K562 (cell line): ENCODE measurements around the gene GSTA4. TPM values are rescaled to one million over a fixed set of nuclear protein-coding genes. Genes with fewer than 3 reads are reported as not detected.

ENCODE experiments used
- ATF1 ChIP-seq, 2 experiments: fragments of 450-650 bp in 1 of 2; IDR thresholded peaks; 2 replicates each; pipeline ENCODE4 v1.6.1; 2016; ENCODE audit warnings: missing compliant biosample characterization in 1 of 2, missing genetic modification characterization in 1 of 2
- BHLHE40 ChIP-seq: IDR thresholded peaks from 2 replicates; pipeline ENCODE4 v1.6.1; 2011; ENCODE audit warnings: low read length, improper control_type of control experiment
- CHD1 ChIP-seq: fragments of 200-600 bp; sonication (generic); IDR thresholded peaks from one replicate; pipeline ENCODE4 v1.6.1; 2012; ENCODE audit warnings: mild to moderate bottlenecking, moderate library complexity, low read length, inconsistent platforms
- CTCFL ChIP-seq: IDR thresholded peaks from 2 replicates; pipeline ENCODE4 v1.6.1; 2011; ENCODE audit warnings: borderline replicate concordance, low read depth, mild to moderate bottlenecking, moderate library complexity, low read length; ENCODE audit not compliant: insufficient read depth, poor library complexity, severe bottlenecking
- ELF1 ChIP-seq: fragments of 200-800 bp; sonication (Bioruptor generic); IDR thresholded peaks from 2 replicates; pipeline ENCODE4 v1.6.1; 2016; ENCODE audit warnings: missing genetic modification characterization, missing compliant biosample characterization
- FOSL1 ChIP-seq: fragments of 200-800 bp; sonication (Bioruptor generic); conservative IDR thresholded peaks from 2 replicates; pipeline ENCODE4 v1.6.1; 2016; ENCODE audit warnings: missing genetic modification characterization, missing compliant biosample characterization
- HDAC2 ChIP-seq: fragments of 450-650 bp; IDR thresholded peaks from 2 replicates; pipeline ENCODE4 v1.6.1; 2016; ENCODE audit warnings: mild to moderate bottlenecking
- NFE2 ChIP-seq: IDR thresholded peaks from 2 replicates; pipeline ENCODE4 v1.6.1; 2014; ENCODE audit warnings: antibody characterized with exemption, low read depth
- NR2C1 ChIP-seq, 2 experiments: fragments of 450-650 bp; IDR thresholded peaks; 2 replicates each; pipeline ENCODE4 v1.6.1; 2017; ENCODE audit warnings: mild to moderate bottlenecking in 2 of 2, antibody characterized with exemption in 1 of 2, inconsistent platforms in 1 of 2, missing compliant biosample characterization in 1 of 2, missing genetic modification characterization in 1 of 2
- NR2C2 ChIP-seq, 2 experiments: fragments of 200-800 bp in 1 of 2; sonication (Bioruptor generic) in 1 of 2; sonication (generic) in 1 of 2; formaldehyde crosslinking in 1 of 2; IDR thresholded peaks; 2 replicates each; pipeline versions ENCODE4 v1.6.1 to v1.8.0; 2016 to 2022; ENCODE audit warnings: mild to moderate bottlenecking in 1 of 2, missing compliant biosample characterization in 1 of 2, missing genetic modification characterization in 1 of 2, missing genetic modification reagents in 1 of 2
- RCOR1 ChIP-seq, 2 experiments: IDR thresholded peaks; 2 replicates each; pipeline ENCODE4 v1.6.1; 2012; ENCODE audit warnings: low read depth in 2 of 2, low read length in 2 of 2, borderline replicate concordance in 1 of 2, improper control_type of control experiment in 1 of 2
- SMARCA4 ChIP-seq: fragments of 450-650 bp; IDR thresholded peaks from 2 replicates; pipeline ENCODE4 v1.6.1; 2016
- SPI1 ChIP-seq: IDR thresholded peaks from 2 replicates; pipeline ENCODE4 v1.6.1; 2011; ENCODE audit warnings: low read depth, low read length, control low read depth, borderline replicate concordance
- TAL1 ChIP-seq: fragments of 450-650 bp; IDR thresholded peaks from 2 replicates; pipeline ENCODE4 v1.6.1; 2016; ENCODE audit warnings: mild to moderate bottlenecking
- TRIM24 ChIP-seq, 2 experiments: fragments of 450-650 bp; IDR thresholded peaks; 2 replicates each; pipeline ENCODE4 v1.6.1; 2016
- ZNF165 ChIP-seq: fragments of 250-450 bp; sonication (Bioruptor Pico); IDR thresholded peaks from 2 replicates; pipeline ENCODE4 v1.4.0; 2020; ENCODE audit warnings: borderline replicate concordance
- ZNF445 ChIP-seq: fragments of 250-450 bp; sonication (Bioruptor Pico); IDR thresholded peaks from 2 replicates; pipeline ENCODE4 v1.4.0; 2020; ENCODE audit warnings: low read depth, mild to moderate bottlenecking, moderate library complexity
- polyA plus RNA-seq, 8 experiments: library from polyadenylated mRNA; depleted of rRNA in 4 of 8; stranded (reverse) in 5 of 8; unstranded in 3 of 8; fragments of >200 nt; fragmentation: Nextera tagmentation in 2 of 8; fragmentation: Illumina TruSeq in 1 of 8; extraction: Ambion mirVana in 2 of 8; extraction: Trizol in 1 of 8; gene quantifications; 2 replicates each; pipeline versions ENCODE4 v1.2.1 to v1.2.3, GENCODE V29; 2011 to 2014; ENCODE audit warnings: inconsistent platforms in 1 of 8, missing spikeins in 1 of 8
- total RNA-seq, 7 experiments: library from RNA; depleted of rRNA in 6 of 7; stranded (reverse); fragments of >200 nt in 6 of 7; fragmentation: Illumina TruSeq in 2 of 7; extraction: Trizol in 2 of 7; gene quantifications; 2 replicates each; pipeline versions ENCODE4 v1.2.1 to v1.2.3, GENCODE V29; 2011 to 2021; ENCODE audit warnings: low replicate concordance in 1 of 7
- TF ChIP-seq, protein P1 (sequence below): fragments of 250-450 bp; sonication (Bioruptor Pico); IDR thresholded peaks from 2 replicates; pipeline ENCODE4 v1.6.1; 2021; ENCODE audit warnings: mild to moderate bottlenecking
- TF ChIP-seq, protein P2 (sequence below): sonication (generic); formaldehyde crosslinking; IDR thresholded peaks from 2 replicates; pipeline ENCODE4 v1.9.0; 2022; ENCODE audit warnings: mild to moderate bottlenecking, missing genetic modification reagents
- TF ChIP-seq, protein P3 (sequence below), 2 experiments: fragments of 450-650 bp; conservative IDR thresholded peaks; 2 replicates each; pipeline ENCODE4 v1.6.1; 2017; ENCODE audit warnings: mild to moderate bottlenecking in 2 of 2, moderate library complexity in 2 of 2
- TF ChIP-seq, protein P4 (sequence below): fragments of 200-800 bp; sonication (Bioruptor generic); IDR thresholded peaks from 2 replicates; pipeline ENCODE4 v1.6.1; 2017; ENCODE audit warnings: missing genetic modification characterization, missing compliant biosample characterization

Gene GSTA4
- total and polyA plus RNA-seq, 9 of the 15 experiments (the other 6 are each of a cell fraction or from before 2014, with no cell fraction given): 0.89 to 4.0 (median 2.0) TPM

GRCh38 chr6:53020005-53020744 lies 25.1 kb upstream of the GSTA4 start (continued):
- TF ChIP-seq CTCFL: no peak
- TF ChIP-seq NFE2: peak; percentile 16; the same call in 1 of the 2 replicates
- no peak for TF ChIP-seq ZNF165 (CRISPR knock-in tag)
- 0 out of 2 replicates have a peak, but pooled peaks have one; percentile 17 for TF ChIP-seq FOSL1 (tag)
- peak; percentile 73; the same call in 1 of the 2 replicates for TF ChIP-seq SPI1
- TF ChIP-seq CHD1: no peak
- TF ChIP-seq, protein P1, sequence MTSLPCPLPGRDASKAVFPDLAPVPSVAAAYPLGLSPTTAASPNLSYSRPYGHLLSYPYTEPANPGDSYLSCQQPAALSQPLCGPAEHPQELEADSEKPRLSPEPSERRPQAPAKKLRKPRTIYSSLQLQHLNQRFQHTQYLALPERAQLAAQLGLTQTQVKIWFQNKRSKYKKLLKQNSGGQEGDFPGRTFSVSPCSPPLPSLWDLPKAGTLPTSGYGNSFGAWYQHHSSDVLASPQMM (CRISPR knock-in tag): no peak
- no peak for TF ChIP-seq ZNF445 (CRISPR knock-in tag)
- TF ChIP-seq HDAC2: peak; percentile 60; the same call in 1 of the 2 replicates
- TF ChIP-seq ATF1 (CRISPR knock-in tag; IDR thresholded peaks at IDR 0.05): no peak
- peak; percentile 75 for TF ChIP-seq ATF1 (tag; IDR thresholded peaks at IDR 0.05)
- TF ChIP-seq TRIM24 (IDR thresholded peaks at IDR 0.05): peak in 1 of 2 experiments; percentile 29; a peak in 1 of 4 replicates
- TF ChIP-seq BHLHE40: peak; percentile 69
- TF ChIP-seq TAL1: peak; percentile 41; the same call in 1 of the 2 replicates
- TF ChIP-seq, protein P2, sequence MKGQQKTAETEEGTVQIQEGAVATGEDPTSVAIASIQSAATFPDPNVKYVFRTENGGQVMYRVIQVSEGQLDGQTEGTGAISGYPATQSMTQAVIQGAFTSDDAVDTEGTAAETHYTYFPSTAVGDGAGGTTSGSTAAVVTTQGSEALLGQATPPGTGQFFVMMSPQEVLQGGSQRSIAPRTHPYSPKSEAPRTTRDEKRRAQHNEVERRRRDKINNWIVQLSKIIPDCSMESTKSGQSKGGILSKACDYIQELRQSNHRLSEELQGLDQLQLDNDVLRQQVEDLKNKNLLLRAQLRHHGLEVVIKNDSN: no peak
- TF ChIP-seq, protein P3, sequence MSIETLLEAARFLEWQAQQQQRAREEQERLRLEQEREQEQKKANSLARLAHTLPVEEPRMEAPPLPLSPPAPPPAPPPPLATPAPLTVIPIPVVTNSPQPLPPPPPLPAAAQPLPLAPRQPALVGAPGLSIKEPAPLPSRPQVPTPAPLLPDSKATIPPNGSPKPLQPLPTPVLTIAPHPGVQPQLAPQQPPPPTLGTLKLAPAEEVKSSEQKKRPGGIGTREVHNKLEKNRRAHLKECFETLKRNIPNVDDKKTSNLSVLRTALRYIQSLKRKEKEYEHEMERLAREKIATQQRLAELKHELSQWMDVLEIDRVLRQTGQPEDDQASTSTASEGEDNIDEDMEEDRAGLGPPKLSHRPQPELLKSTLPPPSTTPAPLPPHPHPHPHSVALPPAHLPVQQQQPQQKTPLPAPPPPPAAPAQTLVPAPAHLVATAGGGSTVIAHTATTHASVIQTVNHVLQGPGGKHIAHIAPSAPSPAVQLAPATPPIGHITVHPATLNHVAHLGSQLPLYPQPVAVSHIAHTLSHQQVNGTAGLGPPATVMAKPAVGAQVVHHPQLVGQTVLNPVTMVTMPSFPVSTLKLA (conservative IDR thresholded peaks at IDR 0.05): no peak
- TF ChIP-seq SMARCA4: no peak
- no peak for TF ChIP-seq NR2C1 (IDR thresholded peaks at IDR 0.05)
- TF ChIP-seq NR2C1 (tag; IDR thresholded peaks at IDR 0.05): no peak
- TF ChIP-seq NR2C2 (CRISPR knock-in tag; IDR thresholded peaks at IDR 0.05): no peak
- TF ChIP-seq NR2C2 (tag; IDR thresholded peaks at IDR 0.05): peak; percentile 22; the same call in 1 of the 2 replicates
- peak in 1 of 2 experiments; percentile 45; a peak in 1 of 4 replicates for TF ChIP-seq RCOR1 (IDR thresholded peaks at IDR 0.05; ENCODE audit: borderline replicate concordance in 1 of 2, low read depth in 2 of 2, low read length in 2 of 2)
- peak; percentile 33; the same call in 1 of the 2 replicates for TF ChIP-seq ELF1
- TF ChIP-seq, protein P4, sequence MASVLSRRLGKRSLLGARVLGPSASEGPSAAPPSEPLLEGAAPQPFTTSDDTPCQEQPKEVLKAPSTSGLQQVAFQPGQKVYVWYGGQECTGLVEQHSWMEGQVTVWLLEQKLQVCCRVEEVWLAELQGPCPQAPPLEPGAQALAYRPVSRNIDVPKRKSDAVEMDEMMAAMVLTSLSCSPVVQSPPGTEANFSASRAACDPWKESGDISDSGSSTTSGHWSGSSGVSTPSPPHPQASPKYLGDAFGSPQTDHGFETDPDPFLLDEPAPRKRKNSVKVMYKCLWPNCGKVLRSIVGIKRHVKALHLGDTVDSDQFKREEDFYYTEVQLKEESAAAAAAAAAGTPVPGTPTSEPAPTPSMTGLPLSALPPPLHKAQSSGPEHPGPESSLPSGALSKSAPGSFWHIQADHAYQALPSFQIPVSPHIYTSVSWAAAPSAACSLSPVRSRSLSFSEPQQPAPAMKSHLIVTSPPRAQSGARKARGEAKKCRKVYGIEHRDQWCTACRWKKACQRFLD: no peak
